Measurements from ENCODE around the gene PATE1.

- TF ChIP-seq, protein P1, sequence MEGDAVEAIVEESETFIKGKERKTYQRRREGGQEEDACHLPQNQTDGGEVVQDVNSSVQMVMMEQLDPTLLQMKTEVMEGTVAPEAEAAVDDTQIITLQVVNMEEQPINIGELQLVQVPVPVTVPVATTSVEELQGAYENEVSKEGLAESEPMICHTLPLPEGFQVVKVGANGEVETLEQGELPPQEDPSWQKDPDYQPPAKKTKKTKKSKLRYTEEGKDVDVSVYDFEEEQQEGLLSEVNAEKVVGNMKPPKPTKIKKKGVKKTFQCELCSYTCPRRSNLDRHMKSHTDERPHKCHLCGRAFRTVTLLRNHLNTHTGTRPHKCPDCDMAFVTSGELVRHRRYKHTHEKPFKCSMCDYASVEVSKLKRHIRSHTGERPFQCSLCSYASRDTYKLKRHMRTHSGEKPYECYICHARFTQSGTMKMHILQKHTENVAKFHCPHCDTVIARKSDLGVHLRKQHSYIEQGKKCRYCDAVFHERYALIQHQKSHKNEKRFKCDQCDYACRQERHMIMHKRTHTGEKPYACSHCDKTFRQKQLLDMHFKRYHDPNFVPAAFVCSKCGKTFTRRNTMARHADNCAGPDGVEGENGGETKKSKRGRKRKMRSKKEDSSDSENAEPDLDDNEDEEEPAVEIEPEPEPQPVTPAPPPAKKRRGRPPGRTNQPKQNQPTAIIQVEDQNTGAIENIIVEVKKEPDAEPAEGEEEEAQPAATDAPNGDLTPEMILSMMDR (IDR thresholded peaks at IDR 0.05), result no peak
- TF ChIP-seq POLR2A (IDR thresholded peaks at IDR 0.05) (no peak), EP300 (IDR thresholded peaks at IDR 0.05) (no peak)
Measured at GRCh38 chr11:125762445-125762844, 16.4 kb downstream of the PATE1 start.

All from ovary (tissue), 3 donors.